Neural cell (in vitro differentiated cells): ENCODE data around the gene RPN1.

Experiments
- EP300 ChIP-seq: fragments of 450-650 bp; conservative IDR thresholded peaks from 2 replicates; pipeline ENCODE4 v1.6.1; 2014; ENCODE audit warnings: antibody characterized with exemption, mild to moderate bottlenecking, moderate library complexity; ENCODE audit not compliant: poor library complexity, severe bottlenecking
- EZH2 ChIP-seq: fragments of 200-600, 300-800 bp; shearing (Covaris generic), sonication (generic); IDR thresholded peaks from 2 replicates; pipeline ENCODE4 v1.6.1; 2014; ENCODE audit warnings: antibody characterized with exemption, low read length, borderline replicate concordance, mild to moderate bottlenecking; ENCODE audit not compliant: insufficient read depth, poor library complexity, severe bottlenecking
- POLR2AphosphoS5 ChIP-seq: IDR thresholded peaks from 2 replicates; pipeline ENCODE4 v1.6.1; 2012
- RAD21 ChIP-seq: fragments of 450-650 bp; conservative IDR thresholded peaks from 2 replicates; pipeline ENCODE4 v1.6.1; 2014; ENCODE audit warnings: antibody characterized with exemption, mild to moderate bottlenecking, moderate library complexity
- SMC3 ChIP-seq: fragments of 450-650 bp; conservative IDR thresholded peaks from 2 replicates; pipeline ENCODE4 v1.6.1; 2014; ENCODE audit warnings: antibody characterized with exemption, mild to moderate bottlenecking, moderate library complexity; ENCODE audit not compliant: poor library complexity
- TF ChIP-seq, protein P1 (sequence below): fragments of 450-650 bp; IDR thresholded peaks from 2 replicates; pipeline ENCODE4 v1.5.1; 2014; ENCODE audit warnings: antibody characterized with exemption, mild to moderate bottlenecking, moderate library complexity; ENCODE audit not compliant: poor library complexity, severe bottlenecking
- TF ChIP-seq, protein P2 (sequence below): IDR thresholded peaks from 2 replicates; pipeline ENCODE4 v1.6.1; 2012; ENCODE audit warnings: borderline replicate concordance

DNA sequence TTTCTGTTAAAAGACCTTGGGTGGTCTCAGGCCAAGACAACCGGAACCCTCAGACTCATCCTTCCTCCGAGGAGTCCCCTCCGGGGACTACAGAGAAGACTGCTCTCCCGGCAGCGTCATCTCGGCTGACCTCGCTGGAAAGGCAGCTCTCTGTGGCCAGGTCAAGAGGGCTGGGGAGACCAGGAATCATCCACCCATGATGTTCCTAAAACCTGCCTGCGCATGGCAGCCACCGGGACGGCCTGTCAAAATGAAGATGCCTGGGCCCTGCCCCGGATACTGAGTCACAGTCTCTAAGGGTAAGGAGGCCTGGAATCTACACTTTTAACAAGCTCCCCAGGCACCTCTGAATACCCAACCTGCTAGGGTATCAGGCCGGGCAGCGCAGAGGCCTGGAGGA is 78.6 kb downstream of the RPN1 start:
- TF ChIP-seq EZH2, result no peak
- no peak for TF ChIP-seq POLR2AphosphoS5
- no peak for TF ChIP-seq EP300
- TF ChIP-seq RAD21, result no peak
- TF ChIP-seq, protein P1, sequence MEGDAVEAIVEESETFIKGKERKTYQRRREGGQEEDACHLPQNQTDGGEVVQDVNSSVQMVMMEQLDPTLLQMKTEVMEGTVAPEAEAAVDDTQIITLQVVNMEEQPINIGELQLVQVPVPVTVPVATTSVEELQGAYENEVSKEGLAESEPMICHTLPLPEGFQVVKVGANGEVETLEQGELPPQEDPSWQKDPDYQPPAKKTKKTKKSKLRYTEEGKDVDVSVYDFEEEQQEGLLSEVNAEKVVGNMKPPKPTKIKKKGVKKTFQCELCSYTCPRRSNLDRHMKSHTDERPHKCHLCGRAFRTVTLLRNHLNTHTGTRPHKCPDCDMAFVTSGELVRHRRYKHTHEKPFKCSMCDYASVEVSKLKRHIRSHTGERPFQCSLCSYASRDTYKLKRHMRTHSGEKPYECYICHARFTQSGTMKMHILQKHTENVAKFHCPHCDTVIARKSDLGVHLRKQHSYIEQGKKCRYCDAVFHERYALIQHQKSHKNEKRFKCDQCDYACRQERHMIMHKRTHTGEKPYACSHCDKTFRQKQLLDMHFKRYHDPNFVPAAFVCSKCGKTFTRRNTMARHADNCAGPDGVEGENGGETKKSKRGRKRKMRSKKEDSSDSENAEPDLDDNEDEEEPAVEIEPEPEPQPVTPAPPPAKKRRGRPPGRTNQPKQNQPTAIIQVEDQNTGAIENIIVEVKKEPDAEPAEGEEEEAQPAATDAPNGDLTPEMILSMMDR, result no peak
- TF ChIP-seq SMC3, result no peak
- TF ChIP-seq, protein P2, sequence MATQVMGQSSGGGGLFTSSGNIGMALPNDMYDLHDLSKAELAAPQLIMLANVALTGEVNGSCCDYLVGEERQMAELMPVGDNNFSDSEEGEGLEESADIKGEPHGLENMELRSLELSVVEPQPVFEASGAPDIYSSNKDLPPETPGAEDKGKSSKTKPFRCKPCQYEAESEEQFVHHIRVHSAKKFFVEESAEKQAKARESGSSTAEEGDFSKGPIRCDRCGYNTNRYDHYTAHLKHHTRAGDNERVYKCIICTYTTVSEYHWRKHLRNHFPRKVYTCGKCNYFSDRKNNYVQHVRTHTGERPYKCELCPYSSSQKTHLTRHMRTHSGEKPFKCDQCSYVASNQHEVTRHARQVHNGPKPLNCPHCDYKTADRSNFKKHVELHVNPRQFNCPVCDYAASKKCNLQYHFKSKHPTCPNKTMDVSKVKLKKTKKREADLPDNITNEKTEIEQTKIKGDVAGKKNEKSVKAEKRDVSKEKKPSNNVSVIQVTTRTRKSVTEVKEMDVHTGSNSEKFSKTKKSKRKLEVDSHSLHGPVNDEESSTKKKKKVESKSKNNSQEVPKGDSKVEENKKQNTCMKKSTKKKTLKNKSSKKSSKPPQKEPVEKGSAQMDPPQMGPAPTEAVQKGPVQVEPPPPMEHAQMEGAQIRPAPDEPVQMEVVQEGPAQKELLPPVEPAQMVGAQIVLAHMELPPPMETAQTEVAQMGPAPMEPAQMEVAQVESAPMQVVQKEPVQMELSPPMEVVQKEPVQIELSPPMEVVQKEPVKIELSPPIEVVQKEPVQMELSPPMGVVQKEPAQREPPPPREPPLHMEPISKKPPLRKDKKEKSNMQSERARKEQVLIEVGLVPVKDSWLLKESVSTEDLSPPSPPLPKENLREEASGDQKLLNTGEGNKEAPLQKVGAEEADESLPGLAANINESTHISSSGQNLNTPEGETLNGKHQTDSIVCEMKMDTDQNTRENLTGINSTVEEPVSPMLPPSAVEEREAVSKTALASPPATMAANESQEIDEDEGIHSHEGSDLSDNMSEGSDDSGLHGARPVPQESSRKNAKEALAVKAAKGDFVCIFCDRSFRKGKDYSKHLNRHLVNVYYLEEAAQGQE, result no peak
